ENCODE data around the gene ADAMTS16.

DNA sequence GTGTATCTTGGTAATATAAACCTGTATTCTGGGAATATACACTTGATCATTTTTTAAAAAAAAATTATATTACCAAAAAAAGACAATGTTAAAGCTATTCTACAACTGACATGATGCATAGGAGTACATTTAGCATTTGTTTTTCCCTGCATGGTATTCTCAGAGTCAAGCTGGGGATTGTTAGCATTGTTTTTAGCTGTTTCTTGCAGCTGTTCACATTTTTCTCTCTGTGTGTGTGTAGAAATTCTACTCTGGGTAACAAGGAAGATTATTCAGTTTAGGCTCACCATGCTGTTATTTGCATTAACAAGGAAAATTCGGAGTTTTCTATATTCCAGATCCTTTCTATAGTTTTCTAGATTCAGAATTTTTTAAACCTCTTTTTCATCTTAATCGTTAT lies 62.2 kb downstream of the ADAMTS16 start:
- TF ChIP-seq GATA2 (IDR thresholded peaks at IDR 0.05; ENCODE audit: low read depth, low read length) (no peak), GATA3 (IDR thresholded peaks at IDR 0.05; ENCODE audit: low read depth, low read length) (no peak)

All from SH-SY5Y (cell line).